MM.1S (cell line): ENCODE data around the gene NQO1.

Experiments used
- CTCF ChIP-seq: fragments of 300-600 bp; sonication (generic); IDR thresholded peaks from 2 replicates; pipeline ENCODE4 v1.5.1; 2016; ENCODE audit warnings: antibody characterized with exemption, low read length, mixed read lengths
- EZH2 ChIP-seq: fragments of 300-600 bp; sonication (generic); optimal IDR thresholded peaks from 2 replicates; pipeline ENCODE3; 2017; ENCODE audit warnings: low read depth, mild to moderate bottlenecking, antibody characterized with exemption, low read length, mixed read lengths
- EZH2phosphoT487 ChIP-seq: fragments of 300-600 bp; sonication (generic); IDR thresholded peaks from 2 replicates; pipeline ENCODE4 v1.6.1; 2018; ENCODE audit warnings: antibody characterized with exemption, low read length

- TF ChIP-seq CTCF (no peak), EZH2 (no peak), EZH2phosphoT487 (no peak)
These were observed 36.6 kb upstream of the NQO1 start for GRCh38 chr16:69762814-69763598.
